GM21528 (cell line): ENCODE data around the gene TREX2.
A peak's percentile ranks its signal among the peaks of the same experiment; 100 is the strongest.

Source experiments
- ATAC-seq: cut with Tn5 transposase; IDR thresholded peaks from one replicate; pipeline ENCODE4 v1.9.1; 2021; ENCODE audit warnings: mild to moderate bottlenecking, moderate library complexity; ENCODE audit not compliant: unreplicated experiment, low FRiP score

TREX2 gene

GRCh38 chrX:153476666-153477363 is 31.0 kb upstream of the TREX2 start:
- no peak for ATAC-seq

DNA sequence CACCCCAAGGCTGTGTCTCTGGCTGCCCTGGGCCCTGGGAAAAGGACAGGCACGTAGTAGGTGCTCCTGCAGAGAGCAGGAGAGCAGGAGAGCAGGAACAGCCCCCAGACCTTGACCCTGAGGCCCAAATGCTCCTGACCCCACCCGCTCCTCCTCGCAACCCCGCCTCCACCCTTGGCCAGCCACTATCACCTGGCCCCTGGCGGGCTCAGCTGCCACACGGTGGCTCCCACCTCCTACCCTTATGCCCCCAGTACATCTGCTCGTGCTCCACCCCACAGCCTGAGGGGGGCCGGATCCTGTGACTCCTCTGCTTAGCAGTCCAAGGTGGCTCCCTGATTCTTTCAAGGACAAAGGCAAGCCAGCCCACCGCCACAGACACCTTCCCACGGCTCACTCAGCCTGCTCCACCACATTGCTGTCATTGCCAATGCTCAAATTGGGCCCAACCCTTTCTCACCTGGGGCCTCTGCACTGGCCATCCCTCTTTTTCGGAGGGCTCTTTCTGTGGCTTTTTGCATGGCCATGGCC is 30.0 kb upstream of the TREX2 start:
- no peak for ATAC-seq

DNA sequence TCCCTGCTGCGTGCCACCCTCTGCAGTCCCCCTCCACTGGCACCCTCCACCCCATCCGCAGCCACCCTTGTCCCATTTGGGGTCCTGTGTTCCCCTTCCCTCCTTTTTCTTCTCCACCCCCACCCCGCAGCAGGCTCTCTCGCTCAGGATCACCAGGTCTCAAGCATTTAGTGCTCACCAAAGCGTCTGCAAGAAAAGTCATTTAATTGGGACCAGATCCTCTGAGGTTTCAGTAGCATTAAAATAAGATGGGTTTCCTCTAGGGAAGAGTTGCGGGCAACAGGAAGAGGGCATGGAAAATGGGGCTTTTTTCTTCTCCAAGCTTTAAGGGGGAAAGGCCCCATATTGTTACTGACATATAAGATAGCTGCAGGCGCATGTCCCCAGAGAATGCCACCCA is 29.4 kb upstream of the TREX2 start:
- ATAC-seq, result no peak

GRCh38 chrX:153474718-153475117 is 28.9 kb upstream of the TREX2 start:
- ATAC-seq, result no peak

GRCh38 chrX:153474266-153474665 is 28.4 kb upstream of the TREX2 start:
- ATAC-seq, result no peak

DNA sequence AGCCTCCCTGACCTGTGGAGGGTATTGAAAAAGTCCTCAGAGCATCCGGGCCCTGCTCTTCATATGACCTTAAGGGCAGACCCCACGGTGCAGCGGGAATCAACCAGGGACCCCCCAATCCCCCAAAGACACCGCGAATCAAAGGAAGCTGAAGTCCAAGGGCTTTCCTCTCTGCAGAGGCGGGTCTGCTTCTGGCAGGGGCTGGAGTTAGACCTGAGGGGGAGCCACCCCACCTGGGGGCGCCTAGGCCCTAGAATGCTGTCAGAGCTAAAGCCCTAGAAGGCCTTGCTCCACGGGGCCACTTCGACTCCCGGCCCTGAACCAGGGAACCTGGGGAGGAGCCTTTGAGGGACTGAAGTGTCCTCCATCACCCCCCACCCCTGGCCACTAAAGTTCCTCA is 27.3 kb upstream of the TREX2 start:
- ATAC-seq, result no peak

DNA sequence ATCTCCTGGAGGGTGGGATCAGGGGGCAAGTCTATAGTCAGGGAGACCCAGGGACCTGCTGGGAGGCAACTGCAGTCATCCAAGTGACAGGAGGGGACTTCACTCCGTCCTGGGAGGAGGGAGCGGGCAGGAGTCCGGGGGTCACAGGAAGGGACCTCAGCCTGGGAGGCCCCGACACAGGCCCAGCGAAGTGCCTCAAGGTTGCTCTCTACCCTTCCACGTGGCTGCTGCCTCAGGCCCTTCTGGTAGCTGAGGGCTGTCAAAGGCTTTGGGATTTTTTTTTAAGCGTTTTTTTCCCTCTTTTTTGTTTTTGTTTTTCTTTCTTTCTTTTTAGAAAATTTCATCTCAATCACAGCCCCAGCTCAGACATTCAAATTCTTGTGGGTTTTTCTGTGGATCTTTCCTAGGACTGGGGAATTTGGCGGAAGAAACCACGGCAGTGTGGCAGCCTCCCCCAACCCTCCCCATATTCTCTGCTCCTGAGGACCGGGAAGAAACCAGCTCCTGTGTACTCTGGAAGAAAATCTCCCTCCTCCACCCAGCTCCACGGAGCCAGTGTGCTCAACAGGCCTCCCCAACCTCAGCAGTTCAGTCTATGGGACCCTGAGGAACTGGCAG is 25.9 kb upstream of the TREX2 start:
- no peak for ATAC-seq

DNA sequence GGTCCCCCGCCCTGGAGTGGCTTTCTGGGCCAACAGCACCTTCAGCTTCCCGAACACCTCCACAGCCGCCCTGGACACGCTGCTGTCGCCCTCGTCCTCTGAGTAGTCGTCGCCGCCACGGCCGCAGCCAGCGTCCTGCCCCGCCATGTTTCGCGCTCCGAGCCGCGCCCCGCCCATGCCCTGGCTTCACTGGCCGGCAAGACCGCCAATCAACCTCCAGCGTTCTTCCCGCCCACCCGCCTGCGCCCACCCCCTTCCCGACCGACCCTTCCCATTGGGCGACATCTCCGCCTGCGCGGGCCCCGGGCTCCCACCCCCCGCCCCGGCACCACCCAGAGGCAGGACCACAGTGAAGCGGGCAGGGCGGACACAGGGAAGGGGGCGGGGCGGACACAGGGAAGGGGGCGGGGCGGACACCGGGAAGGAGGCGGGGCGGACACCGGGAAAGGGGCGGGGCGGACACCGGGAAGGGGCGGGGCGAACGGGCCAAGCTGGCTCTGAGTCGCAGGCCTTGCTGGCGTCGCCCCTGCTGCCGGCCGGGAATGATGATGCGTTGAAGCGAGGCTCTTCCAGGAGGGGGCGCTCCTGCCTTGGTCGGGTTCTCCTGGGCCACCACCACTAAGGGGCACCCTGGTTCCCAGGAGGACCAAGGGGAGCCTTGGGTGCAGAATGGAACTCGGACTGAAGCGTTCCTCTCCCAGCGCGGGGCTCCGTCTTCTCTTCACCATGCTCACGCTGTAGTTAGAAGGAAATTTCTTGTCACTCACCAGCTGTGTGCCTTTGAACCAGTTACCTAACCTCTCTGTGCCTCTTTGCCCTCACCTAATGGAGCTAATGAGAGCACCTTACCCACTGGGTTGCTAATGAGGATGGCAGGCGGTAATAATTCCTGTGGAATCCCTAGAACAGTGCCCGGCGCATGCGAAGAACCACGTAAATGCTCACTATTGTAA is 24.8 kb upstream of the TREX2 start, which contains the start of gene HAUS7:
Gene HAUS7, minus strand, starts transcription at position 166 of the 953 bp plus-strand sequence. Its CDS starts 19 bp downstream, at position 147.
- peak; percentile 81 for ATAC-seq

GRCh38 chrX:153469811-153470410 is 24.1 kb upstream of the TREX2 start:
- ATAC-seq, result peak; percentile 52

GRCh38 chrX:153468008-153468580 is 22.2 kb upstream of the TREX2 start:
- no peak for ATAC-seq

GRCh38 chrX:153465691-153466380 is 20.0 kb upstream of the TREX2 start:
- no peak for ATAC-seq

- ATAC-seq, result no peak
Observed at GRCh38 chrX:153464116-153464515, 18.3 kb upstream of the TREX2 start.

DNA sequence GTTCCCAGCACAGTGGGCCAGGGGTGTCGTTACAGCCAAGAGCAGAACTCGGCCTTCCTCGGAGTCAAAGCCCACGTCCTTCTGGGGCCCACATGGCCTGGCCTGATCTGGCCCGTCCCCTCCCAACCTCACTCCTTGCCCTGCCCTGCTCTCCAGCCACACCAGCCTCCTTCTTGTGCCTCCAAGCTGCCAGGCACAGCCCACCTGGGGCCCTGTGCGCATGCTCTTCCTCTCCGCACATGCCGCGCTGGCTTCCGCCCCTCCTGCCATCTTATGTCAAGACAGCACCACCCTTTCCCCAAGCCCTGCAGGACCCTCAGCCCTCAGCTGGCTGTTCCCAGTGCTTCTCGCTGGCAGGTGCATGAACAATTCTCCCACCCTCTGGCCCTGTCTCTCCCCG is 17.7 kb upstream of the TREX2 start:
- ATAC-seq, result no peak

GRCh38 chrX:153463031-153463430 is 17.2 kb upstream of the TREX2 start:
- ATAC-seq, result no peak

DNA sequence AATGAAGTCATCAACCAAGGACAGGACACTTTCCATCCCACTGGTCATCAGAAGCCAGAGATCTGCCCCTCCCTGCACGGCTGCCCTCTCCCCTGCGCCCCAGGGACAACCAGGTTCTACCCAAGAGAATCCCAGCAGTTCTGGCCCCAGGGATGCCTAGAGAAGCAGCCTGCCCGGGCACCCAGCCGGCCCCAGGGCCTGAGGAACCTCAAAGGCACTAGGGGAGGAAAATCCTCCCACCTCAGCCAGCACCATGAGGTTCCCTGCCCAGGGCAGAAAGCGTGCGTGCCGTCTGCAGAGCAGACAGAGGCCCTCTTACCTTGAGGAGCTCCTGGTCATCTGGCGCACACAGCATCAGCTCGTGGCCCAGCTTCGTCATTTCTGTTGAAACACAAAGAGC is 16.4 kb upstream of the TREX2 start:
- no peak for ATAC-seq

GRCh38 chrX:153460826-153461225 is 15.0 kb upstream of the TREX2 start:
- ATAC-seq, result no peak

- no peak for ATAC-seq
Observed at GRCh38 chrX:153459986-153460385, 14.1 kb upstream of the TREX2 start.

DNA sequence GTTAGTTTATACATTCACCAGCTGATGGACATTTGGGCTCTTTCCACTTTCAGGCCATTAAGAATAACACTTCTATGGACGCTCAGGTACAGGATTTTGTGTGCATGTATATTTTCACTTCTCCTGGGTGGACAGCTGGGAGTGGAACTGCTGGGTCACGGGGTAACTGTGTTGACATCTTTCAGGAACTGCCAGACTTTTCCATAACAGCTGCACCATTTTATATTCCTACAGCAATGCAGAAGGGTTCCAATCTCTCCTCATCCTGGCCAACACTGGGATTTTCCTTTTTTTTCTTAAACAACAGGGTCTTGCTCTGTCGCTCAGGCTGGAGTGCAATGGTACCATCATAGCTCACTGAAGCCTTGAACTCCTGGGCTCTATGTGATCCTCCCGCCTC is 12.6 kb upstream of the TREX2 start:
- ATAC-seq, result no peak

DNA sequence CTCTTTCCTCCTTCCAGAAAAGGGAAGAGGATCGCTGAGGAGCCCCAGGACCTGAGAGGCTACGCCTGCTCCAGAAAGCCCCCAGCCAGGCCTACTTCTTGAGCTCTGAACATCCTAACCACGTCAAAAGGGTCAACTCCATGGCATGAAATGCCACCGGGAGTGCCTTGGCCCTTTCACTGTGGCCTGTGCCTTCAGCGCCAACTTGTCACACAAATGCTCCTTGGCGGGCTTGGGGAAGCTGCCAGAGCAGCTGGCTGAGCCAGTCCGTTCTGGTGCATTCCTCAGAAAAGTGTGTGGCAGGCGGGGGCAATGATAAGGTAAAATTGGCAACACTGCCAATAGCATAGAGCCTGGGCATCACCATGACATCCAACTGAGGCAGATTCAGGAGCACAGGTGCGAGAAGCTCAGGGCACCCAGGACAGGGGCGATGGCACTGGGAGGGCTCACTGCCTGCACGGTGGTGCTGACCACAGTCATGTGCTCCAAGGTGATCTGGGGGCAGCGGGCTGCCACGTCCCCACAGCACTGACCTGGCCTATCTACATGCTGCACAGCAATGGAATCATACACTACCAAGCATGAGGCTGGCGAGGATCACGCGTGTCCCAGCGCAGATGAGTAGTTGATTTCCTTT is 12.1 kb upstream of the TREX2 start:
- ATAC-seq, result no peak
